HepG2 (cell line): ENCODE measurements around the gene ANKDD1A. TPM values are rescaled to one million over a fixed set of nuclear protein-coding genes. Genes with fewer than 3 reads are reported as not detected.

Source experiments
- ATAC-seq: fragments of 200-7000 bp; cut with Tn5 transposase; 3 replicates; pipeline ENCODE4 v1.9.1; 2020; ENCODE audit warnings: mild to moderate bottlenecking, moderate library complexity
- BruUV-seq: library from RNA; stranded (reverse); fragments of 400-500 nt; replicated peaks from 2 replicates; lab custom pipeline; 2021; lab: Mats Ljungman, UMichigan
- CTCF ChIA-PET: fragments of 300-600 bp; formaldehyde crosslinking; extraction: SDS; loops from one replicate; lab custom pipeline; 2021; ENCODE audit warnings: low total read pairs, inconsistent platforms, low intra/inter-chr PET ratio; lab: Yijun Ruan, JAX
- POLR2A ChIA-PET: fragments of 350-600 bp; sonication (Branson Sonifier 250); formaldehyde crosslinking; loops from one replicate; lab custom pipeline; 2020; ENCODE audit warnings: antibody characterized with exemption, inconsistent platforms; lab: Yijun Ruan, JAX
- DNase-seq: peaks from one replicate; pipeline ENCODE4 v3.0.0-alpha.2; 2015; ENCODE audit warnings: low spot score
- FAIRE-seq: peaks from 3 replicates; lab custom pipeline; 2011; peaks lifted over from hg19 to GRCh38; lab: Jason Lieb, UNC
- H2AFZ ChIP-seq: one replicate; pipeline ENCODE4 v1.6.1; 2011; ENCODE audit warnings: low read length, inconsistent platforms
- H3K27ac ChIP-seq: fragments of 300-600 bp; 3 replicates; pipeline ENCODE4 v1.8.0; 2011; ENCODE audit warnings: mixed run types, mild to moderate bottlenecking, mixed read lengths, low read length, inconsistent platforms; ENCODE audit not compliant: insufficient read depth; ENCODE audit errors: extremely low read length
- H3K27me3 ChIP-seq, 2 experiments: fragments of 200-600 bp in 1 of 2; 2 replicates in 1 of 2; 3 replicates in 1 of 2; pipeline versions ENCODE4 v1.6.0 to v1.8.0; 2011; ENCODE audit warnings: low read length in 2 of 2, mild to moderate bottlenecking in 2 of 2, moderate library complexity in 2 of 2, inconsistent platforms in 1 of 2; ENCODE audit not compliant: insufficient read depth in 2 of 2, control insufficient read depth in 1 of 2
- H3K36me3 ChIP-seq, 2 experiments: fragments of 200-600 bp in 1 of 2; replicated peaks in 1 of 2; 2 replicates in 1 of 2; 3 replicates in 1 of 2; pipeline versions ENCODE4 v1.5.1 to v1.8.0; 2011; ENCODE audit warnings: low read length in 2 of 2, inconsistent platforms in 1 of 2; ENCODE audit not compliant: insufficient read depth in 2 of 2, control insufficient read depth in 1 of 2
- H3K4me1 ChIP-seq: 2 replicates; pipeline ENCODE4 v1.5.1; 2012; ENCODE audit warnings: low read length, inconsistent platforms; ENCODE audit not compliant: insufficient read depth
- H3K4me2 ChIP-seq: 2 replicates; pipeline ENCODE4 v1.6.0; 2011; ENCODE audit warnings: low read depth, low read length, inconsistent platforms
- H3K4me3 ChIP-seq, 3 experiments: fragments of 200-600 bp in 1 of 3; sonication (generic), shearing (Covaris generic) in 1 of 3; replicated peaks in 1 of 3; 2 replicates each; pipeline ENCODE4 v1.5.1; 2011 to 2016; ENCODE audit warnings: low read length in 3 of 3, inconsistent platforms in 2 of 3, low read depth in 2 of 3, mild to moderate bottlenecking in 2 of 3, control low read depth in 1 of 3, mixed read lengths in 1 of 3; ENCODE audit not compliant: insufficient read depth in 1 of 3
- H3K79me2 ChIP-seq: one replicate; pipeline ENCODE4 v1.6.1; 2011; ENCODE audit warnings: low read length, inconsistent platforms; ENCODE audit not compliant: insufficient read depth
- H3K9ac ChIP-seq: 2 replicates; pipeline ENCODE4 v1.6.0; 2011; ENCODE audit warnings: mild to moderate bottlenecking, low read depth, low read length, inconsistent platforms; ENCODE audit not compliant: insufficient read depth
- H3K9me3 ChIP-seq: 2 replicates; pipeline ENCODE4 v1.5.1; 2012; ENCODE audit warnings: mild to moderate bottlenecking, low read length
- H4K20me1 ChIP-seq: 2 replicates; pipeline ENCODE4 v1.6.0; 2011; ENCODE audit warnings: inconsistent platforms, mild to moderate bottlenecking, low read length, moderate library complexity; ENCODE audit not compliant: insufficient read depth
- BHLHE40 ChIP-seq: IDR thresholded peaks from 2 replicates; pipeline ENCODE4 v1.6.1; 2011; ENCODE audit warnings: low read length, improper control_type of control experiment
- GLI4 ChIP-seq: sonication (generic); formaldehyde crosslinking; IDR thresholded peaks from 2 replicates; pipeline ENCODE4 v1.5.1; 2020; ENCODE audit warnings: missing genetic modification reagents, mild to moderate bottlenecking, moderate library complexity, borderline replicate concordance
- HNF4G ChIP-seq, 2 experiments: sonication (generic) in 1 of 2; formaldehyde crosslinking in 1 of 2; IDR thresholded peaks; 2 replicates each; pipeline versions ENCODE4 v1.4.0 to v1.6.1; 2011 to 2020; ENCODE audit warnings: borderline replicate concordance in 2 of 2, low read depth in 2 of 2, mild to moderate bottlenecking in 2 of 2, low read length in 1 of 2, missing genetic modification reagents in 1 of 2, moderate library complexity in 1 of 2
- ZNF446 ChIP-seq: sonication (generic); formaldehyde crosslinking; IDR thresholded peaks from 2 replicates; pipeline ENCODE4 v1.5.0; 2020; ENCODE audit warnings: mild to moderate bottlenecking, missing genetic modification reagents
- ZNF501 ChIP-seq: sonication (generic); formaldehyde crosslinking; IDR thresholded peaks from 2 replicates; pipeline ENCODE4 v1.5.1; 2020; ENCODE audit warnings: mild to moderate bottlenecking, moderate library complexity, missing genetic modification reagents
- ZNF567 ChIP-seq: sonication (generic); formaldehyde crosslinking; IDR thresholded peaks from 2 replicates; pipeline ENCODE4 v1.8.1; 2023; ENCODE audit warnings: mild to moderate bottlenecking, missing genetic modification reagents, borderline replicate concordance
- WGBS: methylation state at CpG from one replicate; pipeline ENCODE4 v1.1.6; 2017; ENCODE audit warnings: low lambda C conversion rate; 5-methylcytosine and 5-hydroxymethylcytosine counted together
- in situ Hi-C: cut with HindIII; loops from 2 replicates; pipeline ENCODE4 v1.10.0; 2017; ENCODE audit warnings: low pct_unique_long_range_greater_than_20kb; ENCODE audit not compliant: extremely low pct_ligation_motif_present
- intact Hi-C: fragments of 100-400 bp; cut with micrococcal nuclease; formaldehyde crosslinking; loops from one replicate; pipeline ENCODE4 v1.10.0; 2022; ENCODE audit not compliant: unreplicated experiment
- polyA plus RNA-seq, 8 experiments: library from polyadenylated mRNA; depleted of rRNA in 3 of 8; stranded (reverse) in 7 of 8; unstranded in 1 of 8; fragments of >200 nt; fragmentation: Illumina TruSeq in 4 of 8; extraction: Trizol in 4 of 8; gene quantifications; 2 replicates each; pipeline versions ENCODE4 v1.2.1 to v1.2.3, GENCODE V29; 2011 to 2016; ENCODE audit warnings: low read depth in 4 of 8, missing spikeins in 1 of 8, mixed read lengths in 1 of 8; ENCODE audit not compliant: insufficient read depth in 1 of 8
- total RNA-seq, 5 experiments: library from RNA; depleted of rRNA; stranded (reverse); fragments of >200 nt; fragmentation: Illumina TruSeq; extraction: Trizol; gene quantifications; 2 replicates each; pipeline ENCODE4 v1.2.3, GENCODE V29; 2016; ENCODE audit warnings: low read depth in 1 of 5
- TF ChIP-seq, protein P1 (sequence below): sonication (generic); formaldehyde crosslinking; IDR thresholded peaks from 2 replicates; pipeline ENCODE4 v1.5.0; 2020; ENCODE audit warnings: missing genetic modification reagents
- TF ChIP-seq, protein P2 (sequence below): sonication (generic); formaldehyde crosslinking; IDR thresholded peaks from 2 replicates; pipeline ENCODE4 v1.4.0; 2020; ENCODE audit warnings: low read depth, mild to moderate bottlenecking, missing genetic modification reagents
- TF ChIP-seq, protein P3 (sequence below): sonication (generic); formaldehyde crosslinking; IDR thresholded peaks from 2 replicates; pipeline ENCODE4 v1.8.1; 2023; ENCODE audit warnings: mild to moderate bottlenecking, missing genetic modification reagents, borderline replicate concordance

Gene ANKDD1A
- total and polyA plus RNA-seq, 2 of the 13 experiments (the other 11 are each of a cell fraction or from before 2014, with no cell fraction given): 0.11 to 0.48 TPM

DNA sequence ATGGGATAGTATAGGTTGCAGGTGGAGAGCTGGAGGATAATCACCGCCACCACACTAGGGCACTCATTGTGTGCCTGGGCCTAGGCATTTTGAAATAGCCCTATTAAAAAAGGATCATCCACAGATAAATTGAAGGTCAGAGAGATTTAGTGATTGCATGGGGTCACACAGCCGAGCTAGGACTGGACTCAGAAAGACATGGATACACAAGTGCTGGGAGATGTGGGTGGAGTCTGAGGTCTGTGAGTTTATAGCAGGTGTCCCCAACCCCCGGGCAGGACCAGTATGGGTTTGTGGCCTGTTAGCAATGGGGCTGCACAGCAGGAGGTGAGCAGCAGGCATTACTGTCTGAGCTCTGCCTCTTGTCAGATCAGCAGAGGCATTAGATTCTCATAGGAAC is 5.3 kb upstream of the ANKDD1A start:
- no peak overlapping the region for H3K27ac ChIP-seq
- intact Hi-C loops: no loop called here
- TF ChIP-seq ZNF501 (CRISPR knock-in tag) (no peak), HNF4G (IDR thresholded peaks at IDR 0.05; ENCODE audit: borderline replicate concordance, low read depth, low read length) (no peak), HNF4G (CRISPR knock-in tag; IDR thresholded peaks at IDR 0.05; ENCODE audit: borderline replicate concordance, low read depth) (no peak), ZNF446 (CRISPR knock-in tag) (no peak), GLI4 (no peak), BHLHE40 (no peak), ZNF567 (CRISPR knock-in tag) (no peak)
- TF ChIP-seq, protein P1, sequence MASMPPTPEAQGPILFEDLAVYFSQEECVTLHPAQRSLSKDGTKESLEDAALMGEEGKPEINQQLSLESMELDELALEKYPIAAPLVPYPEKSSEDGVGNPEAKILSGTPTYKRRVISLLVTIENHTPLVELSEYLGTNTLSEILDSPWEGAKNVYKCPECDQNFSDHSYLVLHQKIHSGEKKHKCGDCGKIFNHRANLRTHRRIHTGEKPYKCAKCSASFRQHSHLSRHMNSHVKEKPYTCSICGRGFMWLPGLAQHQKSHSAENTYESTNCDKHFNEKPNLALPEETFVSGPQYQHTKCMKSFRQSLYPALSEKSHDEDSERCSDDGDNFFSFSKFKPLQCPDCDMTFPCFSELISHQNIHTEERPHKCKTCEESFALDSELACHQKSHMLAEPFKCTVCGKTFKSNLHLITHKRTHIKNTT (CRISPR knock-in tag): no peak
- TF ChIP-seq, protein P2, sequence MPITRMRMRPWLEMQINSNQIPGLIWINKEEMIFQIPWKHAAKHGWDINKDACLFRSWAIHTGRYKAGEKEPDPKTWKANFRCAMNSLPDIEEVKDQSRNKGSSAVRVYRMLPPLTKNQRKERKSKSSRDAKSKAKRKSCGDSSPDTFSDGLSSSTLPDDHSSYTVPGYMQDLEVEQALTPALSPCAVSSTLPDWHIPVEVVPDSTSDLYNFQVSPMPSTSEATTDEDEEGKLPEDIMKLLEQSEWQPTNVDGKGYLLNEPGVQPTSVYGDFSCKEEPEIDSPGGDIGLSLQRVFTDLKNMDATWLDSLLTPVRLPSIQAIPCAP (CRISPR knock-in tag): no peak
- TF ChIP-seq, protein P3, sequence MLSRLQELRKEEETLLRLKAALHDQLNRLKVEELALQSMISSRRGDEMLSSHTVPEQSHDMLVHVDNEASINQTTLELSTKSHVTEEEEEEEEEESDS (CRISPR knock-in tag): no peak
- TF ChIP-seq, all 625 proteins: peak for 0
- no peak overlapping the region for H3K9ac ChIP-seq
- peaks cover 0 to 10% of the 10 kb centered on the region in 2 experiments; a peak in 3 of 5 replicates for H3K27me3 ChIP-seq
- FAIRE-seq: no peak
- BruUV-seq: no TSS peak
- H3K36me3 ChIP-seq: no peaks in the 10 kb centered on the region
- no peak overlapping the region for H3K4me2 ChIP-seq
- no peaks in the 10 kb centered on the region for H4K20me1 ChIP-seq
- H3K4me3 ChIP-seq: no peak overlapping the region
- H2AFZ ChIP-seq: no peak overlapping the region
- no peak for ATAC-seq
- WGBS: 57% methylated on average over 3 of the region's 3 CpGs
- POLR2A ChIA-PET: no interaction called here
- H3K79me2 ChIP-seq: no peaks in the 10 kb centered on the region
- in situ Hi-C loops: no loop called here
- H3K4me1 ChIP-seq: peaks cover 4% of the 10 kb centered on the region; the same call in 1 of the 2 replicates
- CTCF ChIA-PET: interaction anchor here (1.6 kb wide), 1 partner anchor 175 kb away, joined by 20 read pairs; no protein-coding TSS in a partner anchor
- peaks cover 5% of the 10 kb centered on the region; the same call in 1 of the 2 replicates for H3K9me3 ChIP-seq
- no peak for DNase-seq
